Natural killer cell (primary cell): ENCODE measurements around the gene IL36G. TPM values are rescaled to one million over a fixed set of nuclear protein-coding genes. Genes with fewer than 3 reads are reported as not detected.

ENCODE experiments used
- ATAC-seq, 3 donors: fragments of 150-1000 bp in 2 of 3; fragments of 200-7000 bp in 1 of 3; cut with Tn5 transposase; 1 replicate in 1 of 3; 2 replicates in 2 of 3; pipeline ENCODE4 v1.10.0; 2021; ENCODE audit warnings: mild to moderate bottlenecking in 2 of 3, moderate library complexity in 2 of 3
- DNase-seq, 2 donors: peaks; one replicate each; pipeline versions ENCODE4 v3.0.0 to v3.0.0-alpha.2; 2013 to 2021; ENCODE audit warnings: mixed read lengths in 1 of 2
- H3K27ac ChIP-seq: one replicate; pipeline ENCODE4 v1.5.1; 2013; ENCODE audit warnings: mild to moderate bottlenecking, low read length
- H3K27me3 ChIP-seq: one replicate; pipeline ENCODE4 v1.6.1; 2013; ENCODE audit warnings: low read length; ENCODE audit not compliant: control insufficient read depth, insufficient read depth
- H3K36me3 ChIP-seq: one replicate; pipeline ENCODE4 v1.6.1; 2013; ENCODE audit warnings: low read length; ENCODE audit not compliant: control insufficient read depth, insufficient read depth
- H3K4me1 ChIP-seq: one replicate; pipeline ENCODE4 v1.6.1; 2013; ENCODE audit warnings: low read length; ENCODE audit not compliant: control insufficient read depth, insufficient read depth
- H3K4me3 ChIP-seq: one replicate; pipeline ENCODE4 v1.5.1; 2013; ENCODE audit warnings: low read length
- H3K9me3 ChIP-seq: one replicate; pipeline ENCODE4 v1.6.1; 2013; ENCODE audit warnings: low read length; ENCODE audit not compliant: control insufficient read depth, insufficient read depth
- H3K27ac Mint-ChIP-seq, 2 donors: one replicate each; pipeline ENCODE4 v1.8.0; 2022; ENCODE audit warnings: mild to moderate bottlenecking in 2 of 2, mixed read lengths in 2 of 2, moderate library complexity in 1 of 2
- H3K27me3 Mint-ChIP-seq, 2 donors: one replicate each; pipeline ENCODE4 v1.8.0; 2022; ENCODE audit warnings: low read depth in 2 of 2, mixed read lengths in 2 of 2
- H3K36me3 Mint-ChIP-seq: one replicate; pipeline ENCODE4 v1.8.0; 2022; ENCODE audit warnings: mixed read lengths
- H3K4me1 Mint-ChIP-seq, 2 donors: one replicate each; pipeline ENCODE4 v1.8.0; 2022; ENCODE audit warnings: mixed read lengths in 2 of 2
- H3K4me3 Mint-ChIP-seq: one replicate; pipeline ENCODE4 v1.8.0; 2022; ENCODE audit warnings: mild to moderate bottlenecking, moderate library complexity, mixed read lengths
- H3K9me3 Mint-ChIP-seq, 2 donors: one replicate each; pipeline ENCODE4 v1.8.0; 2022; ENCODE audit warnings: mixed read lengths in 2 of 2
- WGBS: methylation state at CpG from one replicate; pipeline ENCODE4 v1.1.7; 2013; ENCODE audit warnings: missing lambda C conversion rate; ENCODE audit not compliant: insufficient coverage; 5-methylcytosine and 5-hydroxymethylcytosine counted together
- intact Hi-C: fragments of 100-400 bp; cut with micrococcal nuclease; formaldehyde crosslinking; loops from one replicate; pipeline ENCODE4 v1.14.2; 2022
- total RNA-seq, 4 donors: library from RNA; stranded (reverse); fragments of 120-200 nt in 1 of 4; gene quantifications; one replicate each; pipeline versions ENCODE4 v1.2.3 to v1.2.4, GENCODE V29; 2013 to 2022
- TF ChIP-seq, protein P1 (sequence below): fragments of 200-600 bp; IDR thresholded peaks from one replicate; pipeline ENCODE4 v1.8.0; 2022; ENCODE audit warnings: antibody characterized with exemption

The IL36G gene
- total RNA-seq, 3 donors from 2014 or later (not counting 1 experiment from before 2014, with no cell fraction given), result not detected

- intact Hi-C loops, result no loop called here
- H3K4me3 Mint-ChIP-seq, result no peak overlapping the region
- Histone ChIP-seq H3K36me3 (no peaks in the 10 kb centered on the region), H3K4me3 (no peak overlapping the region), H3K27me3 (no peaks in the 10 kb centered on the region), H3K4me1 (no peaks in the 10 kb centered on the region), H3K27ac (no peak overlapping the region), H3K9me3 (no peaks in the 10 kb centered on the region)
- H3K36me3 Mint-ChIP-seq, result no peaks in the 10 kb centered on the region
- H3K4me1 Mint-ChIP-seq, result peaks cover 6% of the 10 kb centered on the region in 2 donors
- H3K27ac Mint-ChIP-seq, result no peak overlapping the region
- DNase-seq (no peak), ATAC-seq (no peak)
- TF ChIP-seq, protein P1, sequence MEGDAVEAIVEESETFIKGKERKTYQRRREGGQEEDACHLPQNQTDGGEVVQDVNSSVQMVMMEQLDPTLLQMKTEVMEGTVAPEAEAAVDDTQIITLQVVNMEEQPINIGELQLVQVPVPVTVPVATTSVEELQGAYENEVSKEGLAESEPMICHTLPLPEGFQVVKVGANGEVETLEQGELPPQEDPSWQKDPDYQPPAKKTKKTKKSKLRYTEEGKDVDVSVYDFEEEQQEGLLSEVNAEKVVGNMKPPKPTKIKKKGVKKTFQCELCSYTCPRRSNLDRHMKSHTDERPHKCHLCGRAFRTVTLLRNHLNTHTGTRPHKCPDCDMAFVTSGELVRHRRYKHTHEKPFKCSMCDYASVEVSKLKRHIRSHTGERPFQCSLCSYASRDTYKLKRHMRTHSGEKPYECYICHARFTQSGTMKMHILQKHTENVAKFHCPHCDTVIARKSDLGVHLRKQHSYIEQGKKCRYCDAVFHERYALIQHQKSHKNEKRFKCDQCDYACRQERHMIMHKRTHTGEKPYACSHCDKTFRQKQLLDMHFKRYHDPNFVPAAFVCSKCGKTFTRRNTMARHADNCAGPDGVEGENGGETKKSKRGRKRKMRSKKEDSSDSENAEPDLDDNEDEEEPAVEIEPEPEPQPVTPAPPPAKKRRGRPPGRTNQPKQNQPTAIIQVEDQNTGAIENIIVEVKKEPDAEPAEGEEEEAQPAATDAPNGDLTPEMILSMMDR, result no peak
- H3K27me3 Mint-ChIP-seq, result peaks cover 24 to 32% of the 10 kb centered on the region in 2 donors
- WGBS, result 95% methylated on average over 4 of the region's 5 CpGs
- H3K9me3 Mint-ChIP-seq, result no peaks in the 10 kb centered on the region
Measured at GRCh38 chr2:112972423-112973086, 5.3 kb upstream of the IL36G start.

DNA sequence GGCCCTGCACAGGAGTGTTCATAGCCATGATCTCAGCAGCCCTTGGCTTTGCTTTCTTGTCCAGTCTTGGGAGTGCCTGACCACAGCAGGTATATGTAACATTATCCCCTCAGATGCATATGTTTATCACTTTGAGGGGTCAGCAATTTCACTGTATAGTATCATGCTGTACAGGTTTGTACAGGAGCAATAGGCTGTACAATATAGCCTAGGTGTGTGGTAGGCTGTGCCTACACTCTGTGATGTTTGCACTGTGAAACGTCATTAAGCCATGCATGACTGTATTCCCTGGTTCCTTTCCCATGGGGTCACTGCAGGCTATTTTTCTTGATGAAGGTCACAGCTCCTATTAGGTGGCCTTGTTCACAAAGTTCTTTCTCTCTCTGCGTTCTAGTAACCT lies 4.7 kb upstream of the IL36G start:
- no peak overlapping the region for H3K4me3 Mint-ChIP-seq
- Histone ChIP-seq H3K4me1 (no peaks in the 10 kb centered on the region), H3K4me3 (no peak overlapping the region), H3K9me3 (no peaks in the 10 kb centered on the region), H3K27me3 (no peaks in the 10 kb centered on the region), H3K27ac (no peak overlapping the region), H3K36me3 (no peaks in the 10 kb centered on the region)
- no peak for DNase-seq
- no peaks in the 10 kb centered on the region for H3K36me3 Mint-ChIP-seq
- peaks cover 6% of the 10 kb centered on the region in 2 donors for H3K4me1 Mint-ChIP-seq
- 43% methylated on average over 2 of the region's 2 CpGs for whole genome bisulfite sequencing
- no peak for ATAC-seq
- intact Hi-C loops, result no loop called here
- H3K27ac Mint-ChIP-seq, result no peak overlapping the region
- H3K9me3 Mint-ChIP-seq, result no peaks in the 10 kb centered on the region
- TF ChIP-seq, protein P1, result no peak
- H3K27me3 Mint-ChIP-seq, result peaks cover 22 to 32% of the 10 kb centered on the region in 2 donors

- no peaks in the 10 kb centered on the region for H3K9me3 Mint-ChIP-seq
- peaks cover 6 to 8% of the 10 kb centered on the region in 2 donors for H3K27me3 Mint-ChIP-seq
- H3K36me3 Mint-ChIP-seq, result no peaks in the 10 kb centered on the region
- intact Hi-C loops, result no loop called here
- Histone ChIP-seq H3K9me3 (no peaks in the 10 kb centered on the region), H3K36me3 (no peaks in the 10 kb centered on the region), H3K4me1 (no peaks in the 10 kb centered on the region), H3K27me3 (no peaks in the 10 kb centered on the region), H3K27ac (no peak overlapping the region), H3K4me3 (no peak overlapping the region)
- ATAC-seq (no peak), DNase-seq (no peak)
- TF ChIP-seq, protein P1, result no peak
- H3K27ac Mint-ChIP-seq, result no peak overlapping the region
- 94% methylated on average over 1 of the region's 1 CpG for WGBS
- no peak overlapping the region for H3K4me3 Mint-ChIP-seq
- H3K4me1 Mint-ChIP-seq, result peaks cover 8 to 14% of the 10 kb centered on the region in 2 donors
Measured at GRCh38 chr2:112979731-112980130, 1.9 kb downstream of the IL36G start.

- Mint-ChIP-seq H3K4me3 (no peak overlapping the region), H3K9me3 (no peaks in the 10 kb centered on the region), H3K4me1 (peaks cover 13 to 19% of the 10 kb centered on the region in 2 donors), H3K27me3 (peaks cover 6 to 8% of the 10 kb centered on the region in 2 donors), H3K36me3 (no peaks in the 10 kb centered on the region), H3K27ac (peak overlapping the region; percentile 49 to 67)
- Histone ChIP-seq H3K36me3 (no peaks in the 10 kb centered on the region), H3K4me1 (no peaks in the 10 kb centered on the region), H3K9me3 (no peaks in the 10 kb centered on the region), H3K27me3 (no peaks in the 10 kb centered on the region), H3K4me3 (no peak overlapping the region), H3K27ac (no peak overlapping the region)
- TF ChIP-seq, protein P1, result no peak
- intact Hi-C loops, result no loop called here
- ATAC-seq (no peak), DNase-seq (no peak)
- 5% methylated on average over 1 of the region's 1 CpG for WGBS
Measured at GRCh38 chr2:112980537-112980936, 2.7 kb downstream of the IL36G start.
